Posterior vena cava (tissue), 2 donors: ENCODE results near the gene IMPDH2. TPM values are rescaled to one million over a fixed set of nuclear protein-coding genes. Genes with fewer than 3 reads are reported as not detected.
"Not testable (repeated sequence)": the region's sequence is repeated elsewhere in the genome, so short reads cannot be mapped to it uniquely, and the experiment has no call there.

Experiments
- DNase-seq: peaks from one replicate; pipeline ENCODE4 v3.0.0-alpha.2; 2020; ENCODE audit warnings: low spot score
- intact Hi-C, 2 donors: fragments of 100-400 bp; cut with DNase I; formaldehyde crosslinking; loops; one replicate each; pipeline versions ENCODE4 v1.14.1 to v1.14.2; 2022 to 2023
- total RNA-seq, 2 donors: library from RNA; stranded (reverse); fragmentation: NEBNext Ultra II Directional; extraction: Animal tissue kit (Norgen Biotek cat#: 25700); gene quantifications; one replicate each; pipeline ENCODE4 v1.2.1, GENCODE V29; 2021
- donor health status: DM: yes; HTN: yes; CAD: no.
- donor health status: DM: yes; HTN: yes; CAD: no.

IMPDH2 gene
- total RNA-seq, 2 donors from 2014 or later: 96.4 to 112 TPM

- DNase-seq: no peak
- intact Hi-C loops: no loop called here
Measured at GRCh38 chr3:49009396-49009795, 19.8 kb downstream of the IMPDH2 start.

- DNase-seq, intact Hi-C loops: not testable (repeated sequence)
Measured at GRCh38 chr3:49008627-49009026, 20.6 kb downstream of the IMPDH2 start.

GRCh38 chr3:49007771-49008528 lies 21.2 kb downstream of the IMPDH2 start:
- peak; percentile 97 for DNase-seq
- intact Hi-C loops: no loop called here

GRCh38 chr3:49007068-49007770 lies 22.0 kb downstream of the IMPDH2 start, which contains the start of gene WDR6:
Gene WDR6, plus strand, starts transcription at chr3:49007391. Its CDS starts 41 bp downstream, at chr3:49007432.
- peak; percentile 98 for DNase-seq
- intact Hi-C loops: no loop called here

- intact Hi-C loops: no loop called here
- DNase-seq: peak; percentile 87
Measured at GRCh38 chr3:49006408-49007067, 22.7 kb downstream of the IMPDH2 start.

- no peak for DNase-seq
- intact Hi-C loops: no loop called here
Measured at GRCh38 chr3:49005998-49006397, 23.2 kb downstream of the IMPDH2 start.

GRCh38 chr3:49005303-49005680 lies 23.9 kb downstream of the IMPDH2 start:
- intact Hi-C loops: no loop called here
- DNase-seq: no peak

- no peak for DNase-seq
- intact Hi-C loops: loop anchor here in 1 of 2 donors (5.0 kb wide), 1 partner anchor 98 kb away; the partner anchor contains the start of gene QARS1
Measured at GRCh38 chr3:49004352-49005302, 24.6 kb downstream of the IMPDH2 start.

GRCh38 chr3:49001155-49001554 lies 28.0 kb downstream of the IMPDH2 start:
- no peak for DNase-seq
- intact Hi-C loops: loop anchor here in 1 of 2 donors (5.0 kb wide), 1 partner anchor 101 kb away; the partner anchor contains the start of gene QARS1

GRCh38 chr3:48999085-48999858 lies 29.9 kb downstream of the IMPDH2 start:
- intact Hi-C loops: no loop called here
- DNase-seq: no peak

- DNase-seq: no peak
- intact Hi-C loops: no loop called here
Measured at GRCh38 chr3:48997714-48998637, 31.2 kb downstream of the IMPDH2 start.

GRCh38 chr3:48997102-48997635 lies 32.0 kb downstream of the IMPDH2 start:
- no peak for DNase-seq

GRCh38 chr3:48996640-48997039 lies 32.6 kb downstream of the IMPDH2 start:
- intact Hi-C loops: no loop called here
- DNase-seq: no peak

More at GRCh38 chr3:48997102-48997635, 32.0 kb downstream of the IMPDH2 start:
- intact Hi-C loops: no loop called here

- no peak for DNase-seq
- intact Hi-C loops: no loop called here
Measured at GRCh38 chr3:48993834-48994233, 35.4 kb downstream of the IMPDH2 start.

GRCh38 chr3:48991851-48992545 lies 37.2 kb downstream of the IMPDH2 start:
- intact Hi-C loops: no loop called here
- DNase-seq: no peak
